H9 (cell line): ENCODE measurements around the gene ADAP2. TPM values are rescaled to one million over a fixed set of nuclear protein-coding genes. Genes with fewer than 3 reads are reported as not detected.

Experiments
- DNase-seq: peaks from one replicate; pipeline ENCODE4 v3.0.0-alpha.2; 2017
- H2AFZ ChIP-seq: one replicate; pipeline ENCODE4 v1.6.1; 2013; ENCODE audit warnings: mild to moderate bottlenecking, low read length, control low read depth, moderate library complexity
- H2AK5ac ChIP-seq: 2 replicates; pipeline ENCODE4 v1.6.1; 2013; ENCODE audit warnings: low read length, control low read depth, mixed read lengths; ENCODE audit not compliant: insufficient read length
- H2BK120ac ChIP-seq: one replicate; pipeline ENCODE4 v1.6.1; 2013; ENCODE audit warnings: low read depth, mild to moderate bottlenecking, low read length, control low read depth, inconsistent platforms; ENCODE audit not compliant: poor library complexity, severe bottlenecking
- H2BK12ac ChIP-seq: 2 replicates; pipeline ENCODE4 v1.6.1; 2013; ENCODE audit warnings: low read length, control low read depth, mixed read lengths, low read depth; ENCODE audit not compliant: insufficient read length
- H2BK15ac ChIP-seq: 2 replicates; pipeline ENCODE4 v1.6.1; 2013; ENCODE audit warnings: low read depth, low read length, control low read depth
- H2BK20ac ChIP-seq: one replicate; pipeline ENCODE4 v1.6.1; 2013; ENCODE audit warnings: low read depth, mild to moderate bottlenecking, low read length, control low read depth, inconsistent platforms; ENCODE audit not compliant: poor library complexity, severe bottlenecking
- H2BK5ac ChIP-seq: 2 replicates; pipeline ENCODE4 v1.6.1; 2013; ENCODE audit warnings: low read length, control low read depth, mixed read lengths; ENCODE audit not compliant: insufficient read length
- H3K14ac ChIP-seq: 2 replicates; pipeline ENCODE4 v1.6.1; 2013; ENCODE audit warnings: low read length, control low read depth; ENCODE audit not compliant: insufficient read depth
- H3K18ac ChIP-seq: 2 replicates; pipeline ENCODE4 v1.6.1; 2013; ENCODE audit warnings: low read depth, mild to moderate bottlenecking, mixed read lengths, low read length, control low read depth; ENCODE audit not compliant: insufficient read length
- H3K23ac ChIP-seq: 2 replicates; pipeline ENCODE4 v1.6.1; 2013; ENCODE audit warnings: low read length, control low read depth, mixed read lengths, low read depth; ENCODE audit not compliant: insufficient read length
- H3K23me2 ChIP-seq: 2 replicates; pipeline ENCODE4 v1.6.1; 2013; ENCODE audit warnings: low read depth, mild to moderate bottlenecking, mixed read lengths, low read length, control low read depth; ENCODE audit not compliant: insufficient read length, poor library complexity, severe bottlenecking
- H3K27ac ChIP-seq: 2 replicates; pipeline ENCODE4 v1.5.1; 2013; ENCODE audit warnings: low read length, control low read depth, mixed read lengths, low read depth; ENCODE audit not compliant: insufficient read length
- H3K27me3 ChIP-seq: 2 replicates; pipeline ENCODE4 v1.6.1; 2013; ENCODE audit warnings: low read length, control low read depth, inconsistent platforms; ENCODE audit not compliant: insufficient read depth
- H3K4ac ChIP-seq: 2 replicates; pipeline ENCODE4 v1.6.1; 2013; ENCODE audit warnings: low read depth, mild to moderate bottlenecking, control low read depth, inconsistent platforms, low read length, moderate library complexity
- H3K4me1 ChIP-seq: 2 replicates; pipeline ENCODE4 v1.6.1; 2013; ENCODE audit warnings: low read length, control low read depth, inconsistent platforms; ENCODE audit not compliant: insufficient read depth
- H3K4me2 ChIP-seq: 2 replicates; pipeline ENCODE4 v1.6.1; 2013; ENCODE audit warnings: low read length, control low read depth, mixed read lengths; ENCODE audit not compliant: insufficient read length, insufficient read depth
- H3K56ac ChIP-seq: 2 replicates; pipeline ENCODE4 v1.6.1; 2013; ENCODE audit warnings: low read depth, mild to moderate bottlenecking, mixed read lengths, low read length, control low read depth; ENCODE audit not compliant: insufficient read length
- H3K79me1 ChIP-seq: 2 replicates; pipeline ENCODE4 v1.6.1; 2013; ENCODE audit warnings: low read depth, mild to moderate bottlenecking, moderate library complexity, low read length, control low read depth, inconsistent platforms; ENCODE audit not compliant: insufficient read depth, poor library complexity, severe bottlenecking
- H3K79me2 ChIP-seq: 2 replicates; pipeline ENCODE4 v1.6.1; 2013; ENCODE audit warnings: low read length, control low read depth, inconsistent platforms; ENCODE audit not compliant: insufficient read depth
- H3K9ac ChIP-seq: 2 replicates; pipeline ENCODE4 v1.6.1; 2013; ENCODE audit warnings: low read length, control low read depth, mixed read lengths; ENCODE audit not compliant: insufficient read length; ENCODE audit errors: extremely low read depth
- H3K9me3 ChIP-seq: one replicate; pipeline ENCODE4 v1.6.1; 2013; ENCODE audit warnings: low read depth, low read length, inconsistent platforms; ENCODE audit not compliant: control insufficient read depth
- H3T11ph ChIP-seq: one replicate; pipeline ENCODE4 v1.6.1; 2013; ENCODE audit warnings: mild to moderate bottlenecking, low read length, control low read depth, inconsistent platforms
- H4K20me1 ChIP-seq: one replicate; pipeline ENCODE4 v1.6.1; 2013; ENCODE audit not compliant: control insufficient read depth, insufficient read length, insufficient read depth
- H4K5ac ChIP-seq: 2 replicates; pipeline ENCODE4 v1.6.1; 2013; ENCODE audit warnings: low read depth, mild to moderate bottlenecking, mixed read lengths, low read length, control low read depth; ENCODE audit not compliant: insufficient read length
- H4K8ac ChIP-seq: replicated peaks from 2 replicates; pipeline ENCODE4 v1.6.1; 2013; ENCODE audit warnings: low read length, control low read depth, mixed read lengths, low read depth; ENCODE audit not compliant: insufficient read length
- H4K91ac ChIP-seq: 2 replicates; pipeline ENCODE4 v1.6.1; 2013; ENCODE audit warnings: low read depth, mild to moderate bottlenecking, moderate library complexity, mixed read lengths, low read length, control low read depth; ENCODE audit not compliant: insufficient read length
- H3K27ac Mint-ChIP-seq, 3 experiments: 2 replicates in 2 of 3; 3 replicates in 1 of 3; pipeline ENCODE4 v1.8.0; 2020 to 2021; ENCODE audit warnings: mixed read lengths in 3 of 3, mild to moderate bottlenecking in 1 of 3, moderate library complexity in 1 of 3
- H3K27me3 Mint-ChIP-seq: 2 replicates; pipeline ENCODE4 v1.8.0; 2021; ENCODE audit warnings: low read depth, mild to moderate bottlenecking, moderate library complexity, mixed read lengths
- H3K36me3 Mint-ChIP-seq, 3 experiments: 2 replicates in 2 of 3; 3 replicates in 1 of 3; pipeline ENCODE4 v1.8.0; 2020 to 2021; ENCODE audit warnings: low read depth in 3 of 3, mixed read lengths in 3 of 3; ENCODE audit not compliant: insufficient read depth in 1 of 3
- H3K4me1 Mint-ChIP-seq, 2 experiments: 2 replicates each; pipeline ENCODE4 v1.8.0; 2020; ENCODE audit warnings: mixed read lengths in 2 of 2
- H3K4me3 Mint-ChIP-seq, 2 experiments: 2 replicates in 1 of 2; 3 replicates in 1 of 2; pipeline ENCODE4 v1.8.0; 2020 to 2021; ENCODE audit warnings: mild to moderate bottlenecking in 2 of 2, mixed read lengths in 2 of 2, moderate library complexity in 1 of 2
- H3K9me3 Mint-ChIP-seq, 2 experiments: 2 replicates in 1 of 2; 3 replicates in 1 of 2; pipeline ENCODE4 v1.8.0; 2020; ENCODE audit warnings: mild to moderate bottlenecking in 2 of 2, mixed read lengths in 2 of 2, moderate library complexity in 1 of 2
- WGBS: extraction: QIAGEN DNeasy Blood & Tissue Kit; methylation state at CpG from one replicate; pipeline ENCODE4 v1.1.7; 2013; ENCODE audit warnings: missing lambda C conversion rate, low lambda C conversion rate, mixed read lengths; ENCODE audit not compliant: insufficient read length; ENCODE audit errors: extremely low coverage; 5-methylcytosine and 5-hydroxymethylcytosine counted together
- total RNA-seq: library from RNA; stranded (reverse); gene quantifications from 2 replicates; pipeline ENCODE4 v1.2.1, GENCODE V29; 2021
- TF ChIP-seq, protein P1 (sequence below): fragments of 200-600 bp; sonication (generic); conservative IDR thresholded peaks from 3 replicates; pipeline ENCODE4 v1.8.0; 2021; ENCODE audit warnings: antibody characterized with exemption, mild to moderate bottlenecking

Gene ADAP2
- total RNA-seq, 1 experiment from 2014 or later, result 1.2 TPM

DNA sequence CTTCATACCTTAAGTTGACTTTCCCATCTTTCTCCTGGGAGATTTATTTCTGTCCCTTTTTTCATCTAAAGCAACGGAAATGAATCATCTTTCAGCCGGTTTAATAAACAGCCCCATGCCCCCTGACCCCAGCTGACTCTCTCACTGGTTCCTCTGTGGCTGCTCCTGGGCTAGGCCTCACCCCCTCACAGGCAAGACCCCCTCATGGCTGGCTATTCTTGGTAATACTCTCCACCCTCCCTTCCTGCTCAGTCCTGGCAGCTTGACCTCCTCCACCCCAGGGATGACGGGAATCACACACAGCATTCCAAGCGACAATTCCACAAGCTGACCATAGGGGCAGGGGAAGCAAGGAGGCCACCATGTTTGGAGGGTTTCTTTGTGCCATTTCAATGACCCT is 1.5 kb upstream of the ADAP2 start:
- Mint-ChIP-seq H3K4me1 (peaks cover 20 to 22% of the 10 kb centered on the region in 2 experiments), H3K27ac (no peak overlapping the region), H3K27me3 (peaks cover 65% of the 10 kb centered on the region), H3K36me3 (no peaks in the 10 kb centered on the region; a peak in 1 of 7 replicates), H3K9me3 (0 out of 5 replicates have a peak, but pooled peaks cover 0 to 2% of the 10 kb centered on the region in 2 experiments), H3K4me3 (peak overlapping the region in 1 of 2 experiments; percentile 6; a peak in 1 of 5 replicates)
- TF ChIP-seq, protein P1, sequence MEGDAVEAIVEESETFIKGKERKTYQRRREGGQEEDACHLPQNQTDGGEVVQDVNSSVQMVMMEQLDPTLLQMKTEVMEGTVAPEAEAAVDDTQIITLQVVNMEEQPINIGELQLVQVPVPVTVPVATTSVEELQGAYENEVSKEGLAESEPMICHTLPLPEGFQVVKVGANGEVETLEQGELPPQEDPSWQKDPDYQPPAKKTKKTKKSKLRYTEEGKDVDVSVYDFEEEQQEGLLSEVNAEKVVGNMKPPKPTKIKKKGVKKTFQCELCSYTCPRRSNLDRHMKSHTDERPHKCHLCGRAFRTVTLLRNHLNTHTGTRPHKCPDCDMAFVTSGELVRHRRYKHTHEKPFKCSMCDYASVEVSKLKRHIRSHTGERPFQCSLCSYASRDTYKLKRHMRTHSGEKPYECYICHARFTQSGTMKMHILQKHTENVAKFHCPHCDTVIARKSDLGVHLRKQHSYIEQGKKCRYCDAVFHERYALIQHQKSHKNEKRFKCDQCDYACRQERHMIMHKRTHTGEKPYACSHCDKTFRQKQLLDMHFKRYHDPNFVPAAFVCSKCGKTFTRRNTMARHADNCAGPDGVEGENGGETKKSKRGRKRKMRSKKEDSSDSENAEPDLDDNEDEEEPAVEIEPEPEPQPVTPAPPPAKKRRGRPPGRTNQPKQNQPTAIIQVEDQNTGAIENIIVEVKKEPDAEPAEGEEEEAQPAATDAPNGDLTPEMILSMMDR, result peak; percentile 40
- no peak overlapping the region for H3K18ac ChIP-seq
- no peaks in the 10 kb centered on the region for H3K79me1 ChIP-seq
- no CpG with 5 or more reads among the region's 4 CpGs for WGBS
- H2BK120ac ChIP-seq, result no peak overlapping the region
- no peak overlapping the region for H3K27ac ChIP-seq
- no peak overlapping the region for H3K4me2 ChIP-seq
- H3K4ac ChIP-seq, result no peak overlapping the region
- no peak overlapping the region for H4K91ac ChIP-seq
- no peak overlapping the region for H3K14ac ChIP-seq
- DNase-seq, result peak; percentile 69
- no peak overlapping the region for H2BK20ac ChIP-seq
- H2BK12ac ChIP-seq, result no peak overlapping the region
- H3K4me1 ChIP-seq, result peaks cover 2% of the 10 kb centered on the region; the same call in 1 of the 2 replicates
- no peak overlapping the region for H3K23ac ChIP-seq
- no peak overlapping the region for H2BK5ac ChIP-seq
- no peak overlapping the region for H2AK5ac ChIP-seq
- no peak overlapping the region for H4K8ac ChIP-seq
- H2AFZ ChIP-seq, result no peak overlapping the region
- no peak overlapping the region for H4K5ac ChIP-seq
- H2BK15ac ChIP-seq, result no peak overlapping the region
- H3K9ac ChIP-seq, result no peak overlapping the region
- H3K9me3 ChIP-seq, result no peaks in the 10 kb centered on the region
- no peak overlapping the region for H3T11ph ChIP-seq
- H3K23me2 ChIP-seq, result peaks cover 10% of the 10 kb centered on the region
- no peak overlapping the region for H3K56ac ChIP-seq
- peaks cover 21% of the 10 kb centered on the region; the same call in 1 of the 2 replicates for H3K27me3 ChIP-seq
- H4K20me1 ChIP-seq, result no peaks in the 10 kb centered on the region
- no peaks in the 10 kb centered on the region for H3K79me2 ChIP-seq
